H1 (cell line): ENCODE data around the gene DISC1. TPM values are rescaled to one million over a fixed set of nuclear protein-coding genes. Genes with fewer than 3 reads are reported as not detected.

ENCODE experiments used
- CTCF ChIA-PET: fragments of 300-600 bp; sonication (Branson Sonifier 250); formaldehyde crosslinking; loops from one replicate; lab custom pipeline; 2021; ENCODE audit not compliant: partially characterized antibody; lab: Charles Lee
- POLR2A ChIA-PET: fragments of 300-600 bp; sonication (Branson Sonifier 250); formaldehyde crosslinking; loops from one replicate; lab custom pipeline; 2021; ENCODE audit warnings: inconsistent platforms; ENCODE audit not compliant: partially characterized antibody; lab: Charles Lee
- DNase-seq, 2 experiments: peaks; one replicate each; pipeline versions ENCODE4 v3.0.0 to v3.0.0-alpha.2; 2010 to 2022; ENCODE audit warnings: low spot score in 2 of 2, low read depth in 1 of 2, mixed read lengths in 1 of 2
- FAIRE-seq: peaks from 2 replicates; lab custom pipeline; 2011; peaks lifted over from hg19 to GRCh38; lab: Jason Lieb, UNC
- H2AFZ ChIP-seq: 2 replicates; pipeline ENCODE4 v1.8.1; 2012; ENCODE audit warnings: low read length, inconsistent platforms
- H2AK5ac ChIP-seq: 2 replicates; pipeline ENCODE4 v1.6.1; 2013; ENCODE audit warnings: low read depth, low read length
- H2BK120ac ChIP-seq: replicated peaks from 2 replicates; pipeline ENCODE3; 2013; ENCODE audit warnings: low read depth, low read length, inconsistent platforms
- H2BK12ac ChIP-seq: 2 replicates; pipeline ENCODE4 v1.6.1; 2013; ENCODE audit warnings: low read depth, low read length
- H2BK15ac ChIP-seq: 2 replicates; pipeline ENCODE4 v1.6.1; 2013; ENCODE audit warnings: low read length
- H2BK20ac ChIP-seq: 2 replicates; pipeline ENCODE4 v1.6.1; 2013; ENCODE audit warnings: low read length
- H2BK5ac ChIP-seq: 2 replicates; pipeline ENCODE4 v1.6.1; 2013; ENCODE audit warnings: low read depth, low read length
- H3K14ac ChIP-seq: 2 replicates; pipeline ENCODE4 v1.6.1; 2013; ENCODE audit warnings: inconsistent platforms; ENCODE audit not compliant: insufficient read length
- H3K18ac ChIP-seq: 2 replicates; pipeline ENCODE4 v1.6.1; 2013; ENCODE audit warnings: low read length; ENCODE audit errors: extremely low read depth
- H3K23ac ChIP-seq: 2 replicates; pipeline ENCODE4 v1.6.1; 2013; ENCODE audit warnings: inconsistent platforms; ENCODE audit not compliant: insufficient read length
- H3K23me2 ChIP-seq: 2 replicates; pipeline ENCODE4 v1.6.1; 2013; ENCODE audit warnings: low read depth, low read length
- H3K27ac ChIP-seq: 2 replicates; pipeline ENCODE4 v1.6.1; 2011; ENCODE audit warnings: low read depth, low read length, inconsistent platforms
- H3K27me3 ChIP-seq, 4 experiments: replicated peaks in 1 of 4; 1 replicate in 1 of 4; 2 replicates in 3 of 4; pipeline versions ENCODE4 v1.6.1 to v1.8.1; 2011 to 2013; ENCODE audit warnings: low read length in 3 of 4, mild to moderate bottlenecking in 3 of 4, inconsistent platforms in 2 of 4, mixed read lengths in 2 of 4, moderate library complexity in 1 of 4; ENCODE audit not compliant: control insufficient read depth in 3 of 4, insufficient read depth in 3 of 4; ENCODE audit errors: extremely low read depth in 1 of 4
- H3K36me3 ChIP-seq, 4 experiments: 2 replicates each; pipeline versions ENCODE4 v1.6.1 to v1.8.1; 2011 to 2013; ENCODE audit warnings: mild to moderate bottlenecking in 4 of 4, low read length in 3 of 4, moderate library complexity in 2 of 4, control low read depth in 1 of 4, inconsistent platforms in 1 of 4; ENCODE audit not compliant: insufficient read depth in 4 of 4, control insufficient read depth in 2 of 4
- H3K4ac ChIP-seq: replicated peaks from 2 replicates; pipeline ENCODE3; 2013; ENCODE audit warnings: low read length, low read depth, mixed read lengths, inconsistent platforms; ENCODE audit not compliant: insufficient read length
- H3K4me1 ChIP-seq, 4 experiments: replicated peaks in 1 of 4; 1 replicate in 1 of 4; 2 replicates in 3 of 4; pipeline versions ENCODE4 v1.6.1 to v1.8.1; 2011 to 2013; ENCODE audit warnings: low read length in 3 of 4, inconsistent platforms in 2 of 4, mixed read lengths in 1 of 4; ENCODE audit not compliant: insufficient read depth in 4 of 4, control insufficient read depth in 3 of 4
- H3K4me2 ChIP-seq, 2 experiments: 2 replicates each; pipeline versions ENCODE4 v1.6.1 to v1.8.1; 2011 to 2013; ENCODE audit warnings: low read depth in 2 of 2, low read length in 2 of 2, control low read depth in 1 of 2, inconsistent platforms in 1 of 2, mild to moderate bottlenecking in 1 of 2; ENCODE audit not compliant: insufficient read depth in 1 of 2
- H3K4me3 ChIP-seq, 4 experiments: fragments of 200-600, 300-600 bp in 1 of 4; sonication (generic), shearing (Covaris generic), sonication (Bioruptor Twin) in 1 of 4; 2 replicates each; pipeline versions ENCODE4 v1.5.1 to v1.8.1; 2011 to 2016; ENCODE audit warnings: low read length in 4 of 4, low read depth in 3 of 4, control low read depth in 2 of 4, inconsistent platforms in 2 of 4, mild to moderate bottlenecking in 2 of 4, mixed read lengths in 1 of 4, moderate library complexity in 1 of 4; ENCODE audit not compliant: insufficient read depth in 2 of 4; ENCODE audit errors: extremely low read depth in 1 of 4
- H3K56ac ChIP-seq: replicated peaks from 2 replicates; pipeline ENCODE3; 2013; ENCODE audit warnings: low read depth, mild to moderate bottlenecking, mixed read lengths, low read length, inconsistent platforms; ENCODE audit not compliant: insufficient read length
- H3K79me1 ChIP-seq: 2 replicates; pipeline ENCODE4 v1.6.1; 2013; ENCODE audit warnings: low read depth, low read length, control low read depth
- H3K79me2 ChIP-seq, 2 experiments: 2 replicates each; pipeline versions ENCODE4 v1.6.1 to v1.8.1; 2012 to 2013; ENCODE audit warnings: low read length in 2 of 2, mild to moderate bottlenecking in 2 of 2, inconsistent platforms in 1 of 2; ENCODE audit not compliant: insufficient read depth in 2 of 2, control insufficient read depth in 1 of 2
- H3K9ac ChIP-seq, 4 experiments: replicated peaks in 1 of 4; 1 replicate in 1 of 4; 2 replicates in 3 of 4; pipeline versions ENCODE4 v1.6.1 to v1.8.1; 2011 to 2013; ENCODE audit warnings: low read depth in 3 of 4, low read length in 3 of 4, control low read depth in 2 of 4, mild to moderate bottlenecking in 2 of 4, moderate library complexity in 2 of 4, inconsistent platforms in 1 of 4; ENCODE audit errors: extremely low read depth in 1 of 4
- H3K9me3 ChIP-seq, 2 experiments: 2 replicates each; pipeline versions ENCODE4 v1.6.1 to v1.8.1; 2012 to 2013; ENCODE audit warnings: mild to moderate bottlenecking in 2 of 2, moderate library complexity in 2 of 2, control low read depth in 1 of 2, inconsistent platforms in 1 of 2, low read depth in 1 of 2, low read length in 1 of 2, mixed read lengths in 1 of 2; ENCODE audit not compliant: insufficient read depth in 2 of 2
- H4K20me1 ChIP-seq, 2 experiments: replicated peaks in 1 of 2; 2 replicates each; pipeline versions ENCODE3 to v1.8.1; 2011 to 2013; ENCODE audit warnings: inconsistent platforms in 2 of 2, low read length in 2 of 2, mild to moderate bottlenecking in 1 of 2; ENCODE audit not compliant: insufficient read depth in 2 of 2, control insufficient read depth in 1 of 2
- H4K5ac ChIP-seq: 2 replicates; pipeline ENCODE4 v1.6.1; 2013; ENCODE audit warnings: low read length, low read depth, mixed read lengths, inconsistent platforms; ENCODE audit not compliant: insufficient read length
- H4K8ac ChIP-seq: 2 replicates; pipeline ENCODE4 v1.8.0; 2013; ENCODE audit warnings: mild to moderate bottlenecking, moderate library complexity, low read length, inconsistent platforms; ENCODE audit not compliant: insufficient read depth; ENCODE audit errors: extremely low read depth
- H4K91ac ChIP-seq: replicated peaks from 2 replicates; pipeline ENCODE3; 2013; ENCODE audit warnings: low read length, mixed read lengths, inconsistent platforms; ENCODE audit not compliant: insufficient read length
- ATF2 ChIP-seq: IDR thresholded peaks from 2 replicates; pipeline ENCODE4 v1.6.1; 2012; ENCODE audit warnings: low read length, inconsistent platforms
- BRCA1 ChIP-seq: IDR thresholded peaks from 2 replicates; pipeline ENCODE4 v1.6.1; 2012; ENCODE audit warnings: low read depth, low read length, improper control_type of control experiment
- GABPA ChIP-seq: IDR thresholded peaks from 2 replicates; pipeline ENCODE4 v1.6.1; 2011; ENCODE audit warnings: mild to moderate bottlenecking, low read length, moderate library complexity, borderline replicate concordance; ENCODE audit not compliant: insufficient read depth
- JUN ChIP-seq: IDR thresholded peaks from 2 replicates; pipeline ENCODE4 v1.6.1; 2011; ENCODE audit warnings: low read depth, mild to moderate bottlenecking, improper control_type of control experiment, low read length
- JUND ChIP-seq: IDR thresholded peaks from 2 replicates; pipeline ENCODE4 v1.6.1; 2011; ENCODE audit warnings: mild to moderate bottlenecking, improper control_type of control experiment, low read length
- MAX ChIP-seq: IDR thresholded peaks from 2 replicates; pipeline ENCODE4 v1.6.1; 2012; ENCODE audit warnings: inconsistent platforms
- NANOG ChIP-seq: IDR thresholded peaks from 2 replicates; pipeline ENCODE4 v1.6.1; 2011; ENCODE audit warnings: low read length, low read depth, mild to moderate bottlenecking, inconsistent platforms; ENCODE audit not compliant: insufficient read depth, poor library complexity, severe bottlenecking
- NRF1 ChIP-seq: IDR thresholded peaks from 2 replicates; pipeline ENCODE4 v1.6.1; 2011; ENCODE audit warnings: mild to moderate bottlenecking, low read depth, low read length, improper control_type of control experiment
- RNF2 ChIP-seq: fragments of 200-900, 300-1000 bp; sonication (generic); IDR thresholded peaks from 2 replicates; pipeline ENCODE4 v1.7.1; 2016; ENCODE audit warnings: borderline replicate concordance, low read depth, mild to moderate bottlenecking, antibody characterized with exemption, low read length; ENCODE audit not compliant: poor library complexity, severe bottlenecking; ENCODE audit errors: missing control alignments
- TCF12 ChIP-seq: IDR thresholded peaks from 2 replicates; pipeline ENCODE4 v1.6.1; 2011; ENCODE audit warnings: low read depth, mild to moderate bottlenecking, low read length
- WGBS, 2 experiments: shearing (Covaris generic) in 1 of 2; methylation state at CpG; one replicate each; pipeline versions ENCODE4 v1.1.6 to v1.1.7; 2013 to 2015; ENCODE audit warnings: low lambda C conversion rate in 2 of 2, mixed read lengths in 2 of 2, inconsistent platforms in 1 of 2, low coverage in 1 of 2, missing lambda C conversion rate in 1 of 2; ENCODE audit not compliant: insufficient replicate concordance in 2 of 2, insufficient coverage in 1 of 2, insufficient read length in 1 of 2; ENCODE audit errors: extremely low coverage in 1 of 2, missing lambda C conversion rate in 1 of 2; 5-methylcytosine and 5-hydroxymethylcytosine counted together
- polyA plus RNA-seq, 7 experiments: library from polyadenylated mRNA; depleted of rRNA in 3 of 7; stranded (reverse) in 5 of 7; unstranded in 2 of 7; fragments of >200 nt in 5 of 7; fragments of 200-250 nt in 2 of 7; gene quantifications; 1 replicate in 5 of 7; 2 replicates in 1 of 7; 4 replicates in 1 of 7; pipeline versions ENCODE4 v1.2.1 to v1.2.3, GENCODE V29; 2011 to 2013; ENCODE audit warnings: missing spikeins in 2 of 7, mixed read lengths in 2 of 7
- total RNA-seq: library from RNA; stranded (reverse); fragmentation: NEBNext Ultra II Directional; extraction: Animal tissue kit (Norgen Biotek cat#: 25700); gene quantifications from 2 replicates; pipeline ENCODE4 v1.2.1, GENCODE V29; 2021

Gene DISC1
- total and polyA plus RNA-seq, 2 of the 8 experiments (the other 6 are each of a cell fraction or from before 2014, with no cell fraction given) = 1.1 to 3.5 TPM

- Histone ChIP-seq H3K4me2 (no peak overlapping the region), H4K8ac (no peak overlapping the region), H3K79me1 (no peaks in the 10 kb centered on the region), H3K18ac (no peak overlapping the region), H3K4ac (no peak overlapping the region), H3K56ac (no peak overlapping the region), H3K4me3 (no peak overlapping the region), H3K9ac (no peak overlapping the region), H2BK15ac (no peak overlapping the region), H3K36me3 (no peaks in the 10 kb centered on the region), H3K14ac (no peak overlapping the region), H4K20me1 (no peaks in the 10 kb centered on the region), H3K9me3 (no peaks in the 10 kb centered on the region), H4K5ac (no peak overlapping the region), H3K79me2 (no peaks in the 10 kb centered on the region), H3K4me1 (no peaks in the 10 kb centered on the region), H2AFZ (no peak overlapping the region), H2BK12ac (no peak overlapping the region), H2BK120ac (no peak overlapping the region), H3K27me3 (no peaks in the 10 kb centered on the region), H3K27ac (no peak overlapping the region), H2BK20ac (no peak overlapping the region), H2AK5ac (no peak overlapping the region), H4K91ac (no peak overlapping the region), H2BK5ac (no peak overlapping the region), H3K23me2 (no peaks in the 10 kb centered on the region), H3K23ac (no peak overlapping the region)
- no peak for DNase-seq
- no peak for FAIRE-seq
- ChIA-PET POLR2A (no interaction called here), CTCF (interaction anchor here (1.1 to 1.4 kb wide), 2 partner anchors 24 kb away, joined by 3 read pairs; no protein-coding TSS in a partner anchor)
- WGBS, 2 experiments = 86% methylated on average over 4 of the region's 4 CpGs; no CpG with 5 or more reads in 1 of the 2 experiments
- TF ChIP-seq NRF1 = no peak
- no peak for TF ChIP-seq TCF12
- no peak for TF ChIP-seq JUND
- no peak for TF ChIP-seq MAX
- TF ChIP-seq RNF2 = no peak
- no peak for TF ChIP-seq ATF2
- TF ChIP-seq GABPA = no peak
- no peak for TF ChIP-seq JUN
- no peak for TF ChIP-seq BRCA1
- no peak for TF ChIP-seq NANOG
These were observed 264.2 kb downstream of the DISC1 start for GRCh38 chr1:231890791-231891190.
